GM15510 (cell line): ENCODE results near the gene KRT6C.

ENCODE experiments used
- POLR2A ChIP-seq: IDR thresholded peaks from 3 replicates; pipeline ENCODE4 v1.6.1; 2011; ENCODE audit warnings: borderline replicate concordance; ENCODE audit not compliant: insufficient read length; ENCODE audit errors: extremely low read depth

Gene KRT6C

DNA sequence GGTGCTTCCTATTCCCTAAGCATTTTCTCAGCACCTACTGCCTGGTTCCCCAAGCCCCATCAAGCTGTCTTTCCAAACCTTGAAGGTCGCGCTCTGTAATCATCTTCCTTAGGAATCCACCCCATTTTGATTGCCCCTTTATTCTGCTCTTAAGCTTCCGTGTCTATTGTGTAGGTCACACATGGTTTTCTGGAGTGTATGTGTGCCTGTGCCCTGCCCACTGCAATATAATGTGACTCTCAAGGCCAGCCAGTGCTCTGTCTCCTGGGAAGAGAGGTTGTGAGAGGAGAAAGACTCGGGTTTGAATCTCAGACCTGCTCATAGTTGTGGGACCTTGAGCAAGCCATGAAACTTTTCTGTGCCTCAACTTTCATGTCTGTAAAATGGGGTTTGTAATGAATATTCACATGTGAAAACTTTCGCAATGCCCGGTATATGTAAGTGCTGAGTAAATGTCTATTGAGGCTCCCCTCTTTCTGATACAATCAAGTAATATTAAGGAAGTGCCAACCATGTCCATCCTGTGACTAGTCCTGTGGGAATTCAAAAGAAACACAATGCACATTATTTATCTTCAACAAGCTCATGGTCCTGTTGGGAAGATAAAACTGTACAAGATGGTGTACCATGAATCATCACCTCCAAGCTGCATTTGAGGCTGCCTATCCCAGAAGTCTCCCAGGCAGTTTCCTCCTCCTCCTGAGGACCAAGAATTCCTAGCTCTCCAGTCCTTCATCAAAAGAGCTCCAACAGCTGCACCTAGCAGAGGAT is 38.7 kb downstream of the KRT6C start:
- TF ChIP-seq POLR2A = no peak

DNA sequence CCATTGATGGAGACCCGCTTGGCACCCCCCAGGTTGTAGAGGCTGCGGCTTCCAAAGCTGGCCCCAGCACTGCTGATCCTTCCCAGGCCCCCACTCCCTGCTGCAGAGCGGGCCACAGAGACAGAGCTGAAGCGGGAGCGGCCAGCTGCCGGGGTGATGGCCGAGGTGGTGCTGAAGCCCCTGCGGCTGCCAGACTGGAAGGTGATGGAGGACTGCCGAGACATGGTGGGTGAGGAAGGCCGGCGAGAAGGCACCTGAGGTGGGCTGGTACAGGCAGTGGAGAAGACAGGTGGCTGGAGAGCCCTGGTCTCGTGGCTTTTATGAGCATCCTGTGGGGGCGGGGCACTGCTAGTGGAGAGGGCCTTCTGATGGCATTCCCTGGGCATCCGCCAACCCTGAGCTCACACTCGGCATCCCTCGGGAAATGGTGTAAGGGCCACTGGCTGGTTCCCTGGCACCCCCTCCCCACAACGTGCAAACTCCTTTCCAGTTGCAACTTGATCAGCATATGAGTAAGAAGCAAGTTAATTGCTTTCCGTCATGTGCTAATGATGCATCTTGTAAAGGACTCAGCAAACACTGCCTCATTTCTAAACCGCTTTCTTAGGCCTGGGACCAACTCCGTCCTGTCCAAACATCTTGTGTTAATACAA is 39.4 kb downstream of the KRT6C start, which contains the start of gene KRT75:
KRT75 (minus strand) TSS at position 291 of the 653 bp plus-strand sequence; CDS start at position 224, 67 bp downstream.
- TF ChIP-seq POLR2A = no peak

DNA sequence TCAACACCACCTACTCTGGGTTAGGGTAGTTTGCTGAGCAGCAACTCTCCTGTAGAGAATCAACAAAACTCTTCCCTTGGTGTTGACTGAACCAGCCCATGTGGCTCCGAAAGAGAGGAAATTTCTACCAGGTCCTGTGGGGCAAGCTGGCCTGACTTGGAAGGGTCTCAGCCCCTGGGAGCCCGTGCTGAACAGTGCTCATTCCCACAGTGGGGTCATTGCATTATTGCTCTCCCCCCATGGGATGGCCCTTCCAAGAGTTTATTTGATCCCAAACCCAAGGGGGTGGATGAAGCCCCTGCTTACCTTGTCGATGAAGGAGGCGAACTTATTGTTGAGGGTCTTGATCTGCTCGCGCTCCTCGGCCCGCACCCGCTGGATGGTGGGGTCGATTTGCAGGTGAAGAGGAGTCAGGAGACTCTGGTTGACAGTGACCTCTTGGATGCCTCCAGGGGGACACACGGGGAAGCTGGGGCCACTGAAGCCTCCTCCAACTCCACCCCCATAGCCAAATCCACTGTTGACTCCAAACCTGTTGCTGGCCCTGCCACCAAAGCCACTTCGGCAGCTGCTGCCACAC is 40.0 kb downstream of the KRT6C start:
- TF ChIP-seq POLR2A = no peak

DNA sequence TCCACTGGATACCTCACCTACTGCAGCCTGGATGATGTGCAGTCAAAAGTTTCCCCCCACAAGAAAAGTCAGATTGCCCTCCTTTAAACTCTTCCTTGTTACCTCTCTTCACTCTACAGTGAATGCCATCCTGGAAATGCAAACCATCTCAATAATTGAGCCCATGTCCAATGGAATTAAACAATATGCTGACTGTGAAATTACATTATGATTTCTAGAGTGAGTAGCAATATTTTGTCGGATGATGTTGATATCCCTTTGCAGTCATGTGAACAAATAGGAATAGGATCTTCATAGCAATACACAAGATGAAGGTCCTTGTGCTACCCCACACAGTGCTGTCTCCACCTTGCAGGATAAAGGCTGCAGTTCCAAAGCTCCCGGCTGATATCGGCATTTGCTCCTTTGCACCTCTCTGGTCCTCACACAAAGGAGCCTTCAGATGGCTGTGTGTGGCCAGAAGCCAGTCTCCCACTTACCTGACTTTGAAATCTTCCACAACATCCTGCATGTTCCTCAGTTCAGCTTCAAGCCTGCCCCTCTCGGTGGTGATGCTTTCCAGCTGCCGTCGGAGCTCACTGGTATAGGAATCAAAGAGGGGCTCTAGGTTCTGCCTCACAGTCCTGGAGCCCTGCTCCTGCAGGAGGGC is 40.9 kb downstream of the KRT6C start:
- TF ChIP-seq POLR2A = no peak

DNA sequence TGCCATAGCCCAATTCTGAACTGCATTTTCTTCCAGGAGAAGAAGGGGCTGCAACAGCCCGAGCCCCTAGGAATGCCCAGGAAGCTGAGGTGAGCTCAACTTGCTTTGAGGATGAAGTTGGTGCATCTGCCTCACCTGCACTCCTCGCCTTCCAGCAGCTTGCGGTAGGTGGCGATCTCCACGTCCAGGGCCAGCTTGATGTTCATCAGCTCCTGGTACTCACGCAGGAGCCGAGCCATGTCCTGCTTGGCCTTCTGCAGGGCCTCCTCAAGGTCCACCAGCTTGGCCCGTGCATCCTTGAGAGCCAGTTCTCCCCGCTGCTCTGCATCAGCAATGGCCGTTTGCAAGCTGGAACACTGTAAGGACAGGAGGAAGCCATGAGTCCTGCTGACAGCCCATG is 45.5 kb downstream of the KRT6C start:
- TF ChIP-seq POLR2A = no peak

DNA sequence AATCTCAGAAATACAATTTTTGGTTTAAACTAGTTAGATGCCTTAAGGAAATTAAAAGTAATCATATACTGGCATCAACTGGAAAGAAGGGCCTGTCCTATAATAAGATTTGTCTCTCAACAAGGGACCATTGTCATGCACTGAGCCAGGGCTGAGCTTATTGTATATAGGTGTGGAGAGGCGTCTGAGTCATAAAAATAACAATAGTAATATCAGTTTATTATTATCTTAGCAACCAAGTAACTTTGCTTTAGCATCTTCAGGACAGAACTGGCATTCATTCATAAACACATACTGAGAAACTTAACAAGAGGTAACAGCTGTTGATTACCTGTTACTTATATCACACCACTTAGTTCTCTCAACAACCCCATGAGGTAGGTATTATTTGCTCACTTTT is 46.5 kb downstream of the KRT6C start:
- no peak for TF ChIP-seq POLR2A

DNA sequence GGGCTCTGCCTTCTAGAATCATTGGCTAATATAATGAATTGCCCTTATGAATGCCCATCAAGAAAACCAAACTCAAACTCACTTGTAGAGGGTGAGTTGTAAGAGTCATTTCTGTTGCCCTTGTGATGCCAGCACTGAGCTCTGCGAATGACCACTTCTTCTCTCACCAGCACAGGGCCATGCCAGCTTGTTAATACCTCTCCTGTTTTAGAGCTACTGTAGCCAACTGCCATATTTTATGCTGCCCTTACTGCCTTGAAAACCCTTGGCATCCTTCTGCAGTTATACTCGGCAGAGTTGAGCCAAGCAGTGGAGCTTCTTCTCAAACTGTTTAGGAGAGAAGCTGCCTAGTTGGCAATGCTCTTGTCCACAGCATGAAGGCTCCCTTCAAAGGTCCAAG is 47.6 kb downstream of the KRT6C start:
- TF ChIP-seq POLR2A = no peak

DNA sequence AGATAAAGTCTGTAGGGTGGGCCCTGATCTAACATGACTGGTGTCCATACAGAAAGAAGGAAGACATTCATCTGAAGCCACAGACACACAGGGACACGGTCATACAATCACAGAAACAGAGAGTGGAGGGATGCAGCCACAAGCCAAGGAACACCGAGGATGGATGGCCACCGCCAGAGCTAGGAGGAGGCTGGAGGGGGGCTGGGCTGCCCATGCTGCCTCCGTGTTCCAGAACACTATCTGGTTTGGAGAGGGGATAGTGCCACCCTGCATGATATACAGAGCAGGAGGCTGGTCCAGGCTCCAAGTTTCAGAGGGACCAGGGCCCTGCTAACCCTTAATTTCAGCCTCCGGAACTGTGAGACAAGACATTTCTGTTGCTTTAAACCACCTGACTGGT is 48.1 kb downstream of the KRT6C start:
- no peak for TF ChIP-seq POLR2A

DNA sequence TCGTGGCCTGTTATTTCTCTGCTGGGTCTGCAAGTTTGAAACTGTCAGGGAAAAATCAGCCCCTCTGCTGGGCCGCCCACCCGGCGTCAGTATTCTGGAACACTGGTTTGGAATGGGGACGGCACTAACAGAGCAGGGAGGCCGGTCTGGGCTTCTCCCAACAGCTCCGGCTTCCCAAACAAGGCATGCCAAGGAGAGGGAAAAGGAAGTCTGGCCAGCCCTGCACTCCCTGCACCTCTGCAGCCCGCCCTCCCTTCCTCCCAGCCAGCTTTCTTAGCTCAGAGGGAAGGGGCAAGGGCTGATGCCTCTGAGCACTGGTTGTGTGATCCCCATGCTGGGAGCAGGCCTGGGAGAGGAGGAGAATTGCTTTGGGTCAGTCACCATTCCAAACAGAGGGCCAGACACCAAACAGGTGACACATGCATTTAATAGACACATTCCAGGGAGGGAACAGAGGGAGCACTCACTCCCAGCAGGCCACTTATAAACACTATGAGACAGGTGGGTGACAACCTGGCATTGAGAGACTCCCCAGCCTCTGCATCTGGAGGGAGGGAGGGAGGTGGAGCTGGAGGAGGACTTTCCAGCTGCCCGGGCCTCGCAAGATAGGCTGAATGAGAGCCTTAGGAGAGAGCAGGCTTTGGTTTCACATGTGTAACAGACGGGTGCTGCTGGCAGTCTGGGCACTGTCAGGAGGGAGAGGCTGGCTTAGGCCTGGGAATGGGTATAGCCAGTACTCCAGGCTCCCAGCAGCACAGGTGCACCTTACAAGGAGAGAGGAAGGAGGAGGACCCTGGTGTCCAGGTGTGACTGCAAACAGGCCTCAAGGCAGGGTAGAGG is 49.7 kb downstream of the KRT6C start:
- no peak for TF ChIP-seq POLR2A

DNA sequence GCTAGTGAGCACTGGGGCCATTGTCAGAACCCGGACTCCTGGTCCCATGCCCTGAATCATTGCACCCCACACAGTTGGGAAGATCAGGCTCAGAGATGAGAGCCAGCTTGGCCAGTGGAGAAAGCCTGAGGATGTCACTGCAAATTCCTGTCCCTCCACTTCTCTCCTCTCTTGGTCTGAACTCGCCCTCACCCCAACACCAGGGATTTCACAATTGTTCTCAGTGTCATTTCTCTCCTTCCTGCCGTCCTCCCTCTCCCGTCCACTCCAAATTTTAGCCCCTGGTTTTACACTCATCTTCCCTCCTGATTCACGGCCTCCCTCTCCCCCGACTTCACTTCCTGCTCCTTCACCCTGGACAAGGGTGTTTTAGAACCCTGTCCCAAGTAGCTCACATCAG is 50.6 kb downstream of the KRT6C start:
- no peak for TF ChIP-seq POLR2A

DNA sequence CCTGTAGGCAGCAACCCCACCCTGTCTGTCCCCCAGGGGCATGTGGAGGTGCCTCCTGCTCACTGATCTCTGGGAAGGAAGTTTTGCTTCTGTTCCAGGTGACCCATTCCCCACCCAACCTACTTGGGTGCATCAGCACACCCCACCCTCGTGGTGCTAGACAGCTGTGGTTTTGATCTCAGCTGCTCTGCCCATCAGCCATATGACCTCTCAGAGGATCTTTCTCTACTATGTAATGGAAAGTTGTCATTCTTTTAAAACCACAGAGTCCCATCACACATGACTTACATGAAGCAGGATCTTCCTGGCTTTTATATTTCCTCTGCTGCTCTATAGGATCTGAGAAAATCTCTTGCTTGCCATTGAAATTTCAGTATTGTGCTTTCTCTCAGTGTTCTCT is 53.9 kb downstream of the KRT6C start:
- TF ChIP-seq POLR2A = no peak

DNA sequence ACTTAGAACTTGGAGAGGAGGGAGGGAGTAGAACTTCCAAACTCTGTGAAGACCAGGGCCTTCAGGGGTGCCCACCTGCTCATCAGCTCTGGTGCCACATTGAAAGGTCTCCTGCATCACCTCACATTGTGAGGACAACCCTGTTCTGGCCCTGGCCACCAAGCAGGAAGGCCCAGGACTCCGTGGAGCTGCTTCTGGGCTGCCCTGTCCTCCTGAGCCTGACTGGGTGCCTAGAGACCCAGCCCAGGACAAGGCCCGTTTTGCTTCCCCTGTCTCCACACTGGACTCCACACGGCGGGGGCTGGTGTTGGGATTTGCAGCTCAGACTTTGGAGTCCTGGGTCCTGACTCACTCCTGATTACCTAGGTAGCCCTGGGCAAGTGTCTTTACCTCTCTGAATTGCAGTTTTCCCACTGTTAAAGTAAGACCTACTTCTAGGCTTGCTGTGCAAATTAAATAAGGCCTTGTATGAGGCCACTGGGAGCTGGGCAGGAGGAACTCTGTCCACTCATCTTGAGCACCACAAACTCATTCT is 55.0 kb downstream of the KRT6C start:
- TF ChIP-seq POLR2A = no peak
